RWPE2 (cell line): ENCODE results near the gene CP.

Experiments
- ATAC-seq: fragments of 200-7000 bp; cut with Tn5 transposase; 3 replicates; pipeline ENCODE4 v1.9.1; 2021; ENCODE audit warnings: low read depth
- DNase-seq: peaks from one replicate; pipeline ENCODE4 v3.0.0-alpha.2; 2020; ENCODE audit warnings: low spot score
- H3K27ac ChIP-seq: fragments of 450-650 bp; 2 replicates; pipeline ENCODE4 v1.5.1; 2017; ENCODE audit warnings: mild to moderate bottlenecking; ENCODE audit not compliant: poor library complexity, severe bottlenecking
- H3K27me3 ChIP-seq: fragments of 250-450 bp; sonication (Bioruptor Pico); 2 replicates; pipeline ENCODE4 v1.5.1; 2021; ENCODE audit warnings: mild to moderate bottlenecking, moderate library complexity; ENCODE audit not compliant: insufficient read depth, poor library complexity, severe bottlenecking
- H3K36me3 ChIP-seq: fragments of 250-450 bp; sonication (Bioruptor Pico); 2 replicates; pipeline ENCODE4 v1.5.1; 2020; ENCODE audit warnings: low read depth, mild to moderate bottlenecking, moderate library complexity
- H3K4me1 ChIP-seq: fragments of 250-450 bp; sonication (Bioruptor Pico); 2 replicates; pipeline ENCODE4 v1.5.1; 2021; ENCODE audit warnings: mild to moderate bottlenecking, moderate library complexity; ENCODE audit not compliant: insufficient read depth, poor library complexity, severe bottlenecking
- H3K4me3 ChIP-seq: fragments of 250-450 bp; sonication (Bioruptor Pico); 2 replicates; pipeline ENCODE4 v1.5.1; 2021; ENCODE audit warnings: mild to moderate bottlenecking, moderate library complexity; ENCODE audit not compliant: severe bottlenecking
- H3K9me3 ChIP-seq: fragments of 250-450 bp; sonication (Bioruptor Pico); 2 replicates; pipeline ENCODE4 v1.5.1; 2021; ENCODE audit warnings: mild to moderate bottlenecking, moderate library complexity; ENCODE audit not compliant: severe bottlenecking
- TF ChIP-seq, protein P1 (sequence below): fragments of 450-650 bp; IDR thresholded peaks from one replicate; pipeline ENCODE4 v1.5.1; 2017; ENCODE audit warnings: mild to moderate bottlenecking, moderate library complexity; ENCODE audit not compliant: poor library complexity, severe bottlenecking

Gene CP

DNA sequence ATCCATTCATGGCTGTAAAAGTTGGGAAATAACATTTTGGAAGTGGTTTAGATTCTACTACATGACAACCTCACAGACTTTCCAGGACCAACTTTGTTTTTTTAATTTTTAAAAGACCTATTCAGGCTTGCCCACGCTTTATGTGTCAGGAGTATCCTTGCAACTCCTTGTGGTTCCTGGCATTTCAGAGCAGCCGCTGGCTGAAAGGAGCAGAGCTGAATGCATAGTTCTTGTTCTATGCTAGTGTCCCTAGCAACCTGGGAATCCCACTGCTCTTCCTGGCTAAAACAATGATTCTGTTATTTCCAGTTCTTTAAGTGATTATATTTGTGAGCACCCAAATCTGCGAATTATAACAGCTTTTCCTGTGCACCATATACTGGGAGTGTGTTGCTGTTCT lies 34.9 kb downstream of the CP start:
- Histone ChIP-seq H3K4me3 (no peak overlapping the region), H3K36me3 (no peaks in the 10 kb centered on the region), H3K4me1 (peaks cover 5% of the 10 kb centered on the region), H3K27me3 (no peaks in the 10 kb centered on the region), H3K9me3 (no peaks in the 10 kb centered on the region), H3K27ac (no peak overlapping the region)
- ATAC-seq, result no peak
- DNase-seq, result no peak
- TF ChIP-seq, protein P1, sequence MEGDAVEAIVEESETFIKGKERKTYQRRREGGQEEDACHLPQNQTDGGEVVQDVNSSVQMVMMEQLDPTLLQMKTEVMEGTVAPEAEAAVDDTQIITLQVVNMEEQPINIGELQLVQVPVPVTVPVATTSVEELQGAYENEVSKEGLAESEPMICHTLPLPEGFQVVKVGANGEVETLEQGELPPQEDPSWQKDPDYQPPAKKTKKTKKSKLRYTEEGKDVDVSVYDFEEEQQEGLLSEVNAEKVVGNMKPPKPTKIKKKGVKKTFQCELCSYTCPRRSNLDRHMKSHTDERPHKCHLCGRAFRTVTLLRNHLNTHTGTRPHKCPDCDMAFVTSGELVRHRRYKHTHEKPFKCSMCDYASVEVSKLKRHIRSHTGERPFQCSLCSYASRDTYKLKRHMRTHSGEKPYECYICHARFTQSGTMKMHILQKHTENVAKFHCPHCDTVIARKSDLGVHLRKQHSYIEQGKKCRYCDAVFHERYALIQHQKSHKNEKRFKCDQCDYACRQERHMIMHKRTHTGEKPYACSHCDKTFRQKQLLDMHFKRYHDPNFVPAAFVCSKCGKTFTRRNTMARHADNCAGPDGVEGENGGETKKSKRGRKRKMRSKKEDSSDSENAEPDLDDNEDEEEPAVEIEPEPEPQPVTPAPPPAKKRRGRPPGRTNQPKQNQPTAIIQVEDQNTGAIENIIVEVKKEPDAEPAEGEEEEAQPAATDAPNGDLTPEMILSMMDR, result no peak

DNA sequence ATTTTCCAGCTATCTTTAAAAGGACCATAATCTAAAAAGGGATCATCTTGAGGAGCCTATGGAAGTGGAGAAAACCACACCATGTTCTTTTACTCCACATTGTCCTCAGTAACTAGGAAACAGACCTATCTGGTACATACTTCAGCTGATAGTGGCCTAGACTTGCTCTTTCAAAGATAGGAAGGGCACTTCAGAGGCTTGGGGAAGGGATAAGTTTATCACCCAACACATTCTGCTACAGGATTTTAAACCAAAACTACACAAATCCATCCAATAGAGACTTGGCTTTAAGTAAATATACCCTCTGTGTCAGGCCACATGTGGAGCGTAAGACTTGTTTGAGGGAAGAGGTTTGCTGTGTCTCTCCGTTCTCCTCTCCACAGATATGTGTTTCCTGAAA lies 35.4 kb downstream of the CP start:
- TF ChIP-seq, protein P1, result no peak
- Histone ChIP-seq H3K27ac (no peak overlapping the region), H3K27me3 (no peaks in the 10 kb centered on the region), H3K4me3 (no peak overlapping the region), H3K9me3 (no peaks in the 10 kb centered on the region), H3K4me1 (peaks cover under 1% of the 10 kb centered on the region), H3K36me3 (no peaks in the 10 kb centered on the region)
- DNase-seq (no peak), ATAC-seq (no peak)

DNA sequence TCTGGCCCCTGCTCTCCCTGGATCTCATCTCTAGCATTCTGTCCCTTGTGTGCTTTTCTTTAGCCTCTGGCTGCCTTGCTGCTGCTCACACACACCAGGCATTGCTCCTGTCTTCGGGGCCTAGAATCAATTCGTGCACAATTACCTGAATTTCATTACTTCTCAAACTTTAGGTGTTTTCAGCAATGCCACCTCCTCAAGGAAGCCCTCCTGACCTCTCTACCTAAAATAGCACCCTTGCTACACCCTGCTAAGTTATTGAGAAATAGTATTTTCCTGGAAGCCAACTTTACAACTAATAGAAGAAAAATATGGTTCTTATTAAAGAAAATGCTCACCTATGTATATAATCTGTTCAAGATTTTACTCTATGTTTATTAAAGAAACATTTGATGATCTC lies 40.4 kb downstream of the CP start:
- H3K9me3 ChIP-seq, result no peaks in the 10 kb centered on the region
- TF ChIP-seq, protein P1, result no peak
- DNase-seq (no peak), ATAC-seq (no peak)
- H3K4me3 ChIP-seq, result no peak overlapping the region
- peaks cover 17% of the 10 kb centered on the region for H3K4me1 ChIP-seq
- peak overlapping the region; percentile 68 for H3K27ac ChIP-seq
- no peaks in the 10 kb centered on the region for H3K36me3 ChIP-seq
- H3K27me3 ChIP-seq, result no peaks in the 10 kb centered on the region

DNA sequence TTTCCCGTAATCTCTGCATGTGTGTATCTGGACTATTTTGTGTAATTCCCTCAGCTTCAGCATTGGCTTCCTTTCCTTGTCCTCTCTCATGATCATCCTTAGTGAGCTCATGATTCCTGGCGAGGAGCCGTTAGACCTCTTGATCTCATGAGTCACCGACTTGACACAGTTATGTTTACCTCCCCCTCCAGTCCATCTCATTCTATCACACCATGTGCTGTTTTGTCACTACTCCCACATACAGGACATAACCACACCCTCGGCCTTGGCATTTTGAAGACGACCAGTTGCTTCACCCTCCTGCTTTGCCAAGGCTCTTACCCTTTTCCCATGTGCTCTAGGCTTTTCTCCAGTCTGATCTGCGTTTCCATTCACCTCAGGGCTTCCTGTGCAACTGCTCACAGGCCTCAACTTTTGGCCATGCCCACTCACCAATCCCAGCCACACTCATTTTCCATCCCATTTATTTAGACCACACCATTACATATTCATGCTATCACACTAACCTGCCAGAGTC lies 41.5 kb downstream of the CP start:
- no peaks in the 10 kb centered on the region for H3K9me3 ChIP-seq
- H3K4me1 ChIP-seq, result peaks cover 17% of the 10 kb centered on the region
- H3K27ac ChIP-seq, result peak overlapping the region; percentile 68
- DNase-seq, result peak; percentile 81
- TF ChIP-seq, protein P1, result no peak
- no peaks in the 10 kb centered on the region for H3K27me3 ChIP-seq
- H3K4me3 ChIP-seq, result no peak overlapping the region
- no peaks in the 10 kb centered on the region for H3K36me3 ChIP-seq
- peak; percentile 93 for ATAC-seq

DNA sequence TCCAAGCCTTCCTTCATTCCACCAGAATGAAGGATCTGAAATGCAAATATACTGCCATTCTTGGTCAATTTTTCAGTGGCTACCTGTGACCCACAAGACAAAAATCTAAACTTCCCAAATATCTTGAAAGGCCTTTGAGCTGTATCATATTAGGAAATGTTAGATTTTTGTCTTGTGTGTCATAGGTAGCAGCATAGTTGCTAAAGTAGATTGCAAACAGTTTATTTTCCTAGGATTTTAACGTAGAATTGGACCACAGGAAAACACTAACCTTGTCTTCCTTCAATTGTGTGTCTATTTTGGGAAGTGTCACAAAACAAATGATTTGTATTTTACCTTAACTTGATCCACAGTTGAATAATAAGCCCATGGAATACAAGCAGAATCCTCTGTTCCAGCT lies 42.4 kb downstream of the CP start:
- ATAC-seq (peak; percentile 63), DNase-seq (no peak)
- no peaks in the 10 kb centered on the region for H3K36me3 ChIP-seq
- H3K4me1 ChIP-seq, result peaks cover 17% of the 10 kb centered on the region
- H3K4me3 ChIP-seq, result no peak overlapping the region
- peak overlapping the region; percentile 68 for H3K27ac ChIP-seq
- H3K9me3 ChIP-seq, result no peaks in the 10 kb centered on the region
- TF ChIP-seq, protein P1, result no peak
- no peaks in the 10 kb centered on the region for H3K27me3 ChIP-seq
